GM19193 (cell line): Measurements from ENCODE around the gene SLC24A3.

Experiments
- POLR2A ChIP-seq: IDR thresholded peaks from 4 replicates; pipeline ENCODE4 v1.6.1; 2011; ENCODE audit not compliant: insufficient read depth, insufficient read length; ENCODE audit errors: extremely low read depth

Gene SLC24A3

DNA sequence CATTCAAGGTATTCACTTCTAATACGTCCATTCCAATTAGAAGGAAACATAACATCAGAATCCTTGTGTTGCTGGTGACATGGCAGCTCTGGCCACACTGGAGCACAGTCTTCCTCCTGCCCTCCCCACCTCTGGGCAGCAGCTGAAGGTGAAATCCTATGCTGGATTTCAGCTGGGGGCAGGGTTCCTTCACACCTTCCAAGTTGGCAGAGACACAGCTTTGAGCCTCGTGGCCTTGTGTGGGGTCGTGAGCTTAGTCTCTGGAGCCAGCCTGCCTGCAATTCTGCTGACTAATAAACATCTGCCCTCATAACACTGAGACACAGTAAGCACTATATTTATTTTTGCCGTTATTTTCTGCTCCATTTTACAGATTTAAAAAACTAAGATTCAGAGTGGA is 326.7 kb downstream of the SLC24A3 start:
- TF ChIP-seq POLR2A = no peak

DNA sequence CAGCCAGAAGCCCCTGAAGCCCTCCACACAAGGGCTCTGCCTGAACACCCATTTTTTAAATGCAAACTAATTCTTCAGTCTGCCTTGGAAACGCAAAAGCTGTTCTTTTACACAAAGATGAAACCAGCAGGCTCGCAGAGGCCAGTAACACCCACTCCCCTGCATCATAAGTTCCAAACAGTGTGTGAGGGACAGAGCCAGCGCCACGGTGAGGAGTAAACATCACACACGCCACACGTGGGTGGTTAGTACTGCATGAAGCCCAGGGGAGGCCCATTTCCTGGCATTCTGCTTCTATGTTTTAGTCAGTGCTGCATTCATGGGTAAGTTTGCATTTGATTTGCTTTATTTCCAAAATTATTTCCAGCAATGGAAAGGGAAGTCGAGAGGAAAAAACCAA is 327.9 kb downstream of the SLC24A3 start:
- no peak for TF ChIP-seq POLR2A

DNA sequence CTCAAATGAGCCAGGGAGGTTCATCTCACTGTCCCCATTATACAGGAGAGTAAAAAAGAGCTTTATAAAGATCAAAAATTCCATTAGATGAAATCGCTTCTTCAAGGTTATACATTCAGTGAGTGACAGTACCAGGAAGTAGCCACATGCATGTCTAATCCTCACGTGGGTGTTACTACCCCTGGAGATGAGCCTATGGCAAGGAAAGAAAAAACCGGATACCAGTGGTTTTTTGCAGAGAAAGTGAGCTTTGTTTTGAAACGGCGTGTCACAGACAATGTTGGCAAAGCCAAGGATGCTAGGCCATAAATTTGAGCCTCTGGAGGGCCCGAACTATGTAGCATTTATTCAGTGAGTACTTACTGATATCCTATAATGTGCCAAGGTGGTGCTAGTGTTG is 330.7 kb downstream of the SLC24A3 start:
- TF ChIP-seq POLR2A = no peak

DNA sequence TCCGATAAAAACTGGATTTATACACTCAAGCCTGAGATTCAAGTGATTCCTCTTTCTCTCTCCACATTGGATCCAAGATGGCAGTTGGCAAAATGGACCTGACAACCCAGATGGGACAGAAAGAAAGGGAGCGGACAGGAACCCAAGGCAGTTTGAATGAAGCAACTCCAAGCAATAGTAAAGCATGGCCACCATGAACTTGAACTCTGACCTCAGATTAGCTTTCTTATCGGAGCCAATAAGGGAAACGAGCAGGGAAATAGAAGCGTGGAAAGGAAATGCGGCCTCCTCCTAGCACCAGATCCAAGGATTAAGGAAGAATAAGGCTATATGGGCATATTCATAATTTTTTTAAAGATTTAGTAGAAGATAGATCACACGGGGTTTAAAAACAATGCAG is 332.2 kb downstream of the SLC24A3 start:
- TF ChIP-seq POLR2A = no peak

DNA sequence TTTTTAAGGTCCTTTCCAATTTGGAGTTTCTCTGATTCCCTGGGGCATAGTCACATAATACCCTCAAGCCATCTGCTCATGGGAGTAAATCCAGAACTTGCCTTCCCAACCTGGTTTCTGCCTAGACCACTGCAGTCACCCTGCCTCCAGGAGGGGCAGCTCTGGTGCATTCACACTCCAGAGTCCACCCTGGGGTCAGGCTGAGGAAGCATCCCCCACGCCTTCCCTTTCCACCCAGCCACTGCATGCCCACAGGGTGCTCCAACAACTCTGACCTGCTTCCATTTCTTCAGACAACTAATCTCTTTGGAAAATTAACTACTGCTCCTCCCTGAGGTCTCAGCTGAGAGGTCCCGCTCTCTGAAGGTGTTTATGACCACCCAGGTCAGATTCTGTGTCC is 334.2 kb downstream of the SLC24A3 start:
- no peak for TF ChIP-seq POLR2A

DNA sequence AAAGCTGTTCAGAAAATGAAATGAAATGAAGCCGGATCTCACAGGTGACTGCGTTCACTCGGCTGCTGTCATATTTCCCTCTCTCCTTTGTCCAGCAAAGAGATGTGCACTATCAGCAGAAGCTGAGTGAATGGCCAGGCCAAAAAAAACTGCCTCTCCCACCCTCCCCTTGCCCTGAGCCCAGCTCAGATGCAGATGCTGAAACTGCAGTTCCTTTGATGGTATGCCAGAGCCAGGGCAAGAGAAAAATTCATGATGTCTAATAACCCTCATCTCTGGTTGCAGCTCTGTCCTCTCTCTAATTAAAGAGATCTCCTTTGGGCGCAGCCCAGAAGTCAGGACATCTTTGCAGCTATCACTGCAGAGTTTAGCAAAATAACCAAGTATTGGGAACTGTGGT is 335.1 kb downstream of the SLC24A3 start:
- TF ChIP-seq POLR2A = no peak

DNA sequence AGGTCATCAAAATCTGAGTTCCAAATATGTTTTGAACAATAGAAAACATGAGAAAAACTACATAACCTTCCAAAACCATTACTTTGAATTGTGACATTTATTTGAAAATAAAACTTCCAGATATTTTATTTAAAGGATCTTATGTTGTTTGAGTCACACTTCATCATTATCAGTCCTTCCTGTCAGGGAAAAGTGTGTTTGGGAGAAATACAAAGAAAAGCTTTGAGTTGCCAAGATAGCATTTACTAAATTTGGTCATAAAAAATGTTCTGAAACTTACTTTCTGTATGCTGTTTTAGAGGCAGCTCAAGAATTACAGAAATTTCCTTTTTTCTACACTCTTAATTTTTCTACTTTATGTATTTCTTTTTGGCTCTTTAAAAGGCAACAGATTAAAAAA is 337.5 kb downstream of the SLC24A3 start:
- TF ChIP-seq POLR2A = no peak

DNA sequence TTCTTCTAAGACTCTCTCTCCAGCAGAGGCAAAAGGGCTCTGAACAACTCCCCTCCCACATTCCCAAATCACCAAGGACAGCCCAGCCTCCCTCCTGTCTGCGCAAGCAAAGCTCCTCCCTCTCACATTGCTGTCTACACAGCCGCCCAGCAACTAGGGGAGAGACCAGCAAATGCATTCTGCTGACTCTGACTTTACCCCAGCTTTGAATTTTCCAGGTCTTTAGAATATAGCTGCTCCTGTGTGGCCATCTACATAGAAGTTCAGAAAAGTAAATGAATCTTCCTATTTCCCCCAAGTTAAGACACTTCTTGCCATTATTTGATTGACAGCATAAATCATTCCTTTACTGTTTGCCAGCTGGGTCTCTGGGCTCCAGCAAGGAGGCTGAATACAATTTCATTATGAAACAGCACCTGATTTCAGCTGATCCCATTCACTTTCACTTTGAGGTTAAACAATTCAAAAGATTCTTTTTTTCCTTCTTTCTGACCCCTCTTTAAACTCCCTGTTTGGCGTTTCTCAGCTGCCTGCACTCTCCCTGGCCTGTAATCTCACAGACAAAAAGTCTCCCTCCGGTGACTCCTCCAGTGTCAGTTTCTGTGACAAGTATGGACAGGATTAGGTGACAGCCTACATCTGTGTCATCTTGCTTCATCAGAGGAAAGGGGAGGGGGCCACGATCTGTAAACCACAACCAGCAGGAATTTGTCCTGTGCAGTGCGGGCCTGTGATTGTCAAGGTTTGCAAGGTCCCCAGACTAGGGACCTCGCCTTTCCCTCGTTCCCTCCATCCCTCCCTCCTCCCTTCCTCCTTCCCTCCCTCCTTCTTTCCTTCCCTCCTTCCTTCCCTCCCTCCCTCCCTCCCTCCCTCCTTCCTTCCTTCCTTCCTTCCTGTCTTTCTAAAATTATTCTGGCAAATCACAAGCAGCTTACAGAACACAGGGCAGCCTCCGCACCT is 340.1 kb downstream of the SLC24A3 start:
- no peak for TF ChIP-seq POLR2A

DNA sequence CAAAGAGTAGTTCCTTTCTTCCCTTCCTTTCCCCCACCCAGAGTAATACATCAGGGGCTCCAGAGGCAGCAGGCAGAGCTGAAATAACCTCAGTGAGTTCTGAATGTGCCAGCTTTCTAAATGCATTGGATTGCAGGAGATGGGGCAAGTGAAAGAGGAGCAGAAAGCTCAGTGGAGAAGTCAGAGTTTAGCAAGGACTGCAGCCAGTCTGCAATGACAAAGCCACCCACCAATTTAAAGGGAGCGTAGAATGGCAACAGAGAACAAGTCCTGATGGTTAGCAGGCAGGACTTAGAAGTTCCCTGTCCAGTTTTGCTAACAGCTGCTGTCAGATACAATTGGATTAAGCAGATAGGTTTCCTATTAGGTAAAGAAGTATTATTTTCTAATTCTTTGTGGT is 342.2 kb downstream of the SLC24A3 start:
- no peak for TF ChIP-seq POLR2A

DNA sequence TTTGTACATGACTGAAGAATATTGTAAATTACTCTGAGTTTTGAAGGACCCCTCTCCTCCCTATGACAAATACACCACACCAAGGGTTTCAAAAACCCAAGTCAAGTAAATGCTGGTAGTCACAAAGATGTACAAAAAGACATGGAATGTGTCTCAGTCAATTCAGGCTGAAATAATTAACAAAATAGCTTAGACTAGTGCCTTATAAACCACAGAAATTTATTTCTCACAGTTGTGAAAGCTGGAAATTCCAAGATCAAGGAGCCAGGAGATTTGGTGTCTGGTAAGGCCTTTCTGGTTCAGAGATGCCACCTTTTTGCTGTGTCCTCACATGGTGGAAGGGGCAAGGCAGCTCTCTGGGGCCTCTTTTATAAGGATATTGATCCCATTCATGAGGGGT is 343.3 kb downstream of the SLC24A3 start:
- TF ChIP-seq POLR2A = no peak

DNA sequence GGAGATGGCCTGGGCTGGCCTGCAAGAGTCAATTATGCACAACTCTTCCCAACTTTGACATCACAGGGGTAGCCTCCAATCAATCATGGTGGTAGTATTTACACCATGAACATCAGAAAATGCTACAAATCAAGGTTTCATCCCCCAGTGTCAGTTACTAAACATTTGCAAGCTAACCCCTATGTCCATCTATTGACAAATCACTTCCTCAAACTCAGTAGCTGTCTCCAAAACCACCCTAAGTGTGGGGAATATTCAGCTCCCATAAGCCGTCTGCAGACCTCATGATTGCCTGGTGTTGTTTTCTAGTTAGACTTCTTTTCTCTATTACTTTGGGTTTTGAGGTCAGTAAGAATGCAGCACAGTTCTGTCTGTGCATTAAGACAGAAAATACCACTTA is 344.8 kb downstream of the SLC24A3 start:
- no peak for TF ChIP-seq POLR2A

DNA sequence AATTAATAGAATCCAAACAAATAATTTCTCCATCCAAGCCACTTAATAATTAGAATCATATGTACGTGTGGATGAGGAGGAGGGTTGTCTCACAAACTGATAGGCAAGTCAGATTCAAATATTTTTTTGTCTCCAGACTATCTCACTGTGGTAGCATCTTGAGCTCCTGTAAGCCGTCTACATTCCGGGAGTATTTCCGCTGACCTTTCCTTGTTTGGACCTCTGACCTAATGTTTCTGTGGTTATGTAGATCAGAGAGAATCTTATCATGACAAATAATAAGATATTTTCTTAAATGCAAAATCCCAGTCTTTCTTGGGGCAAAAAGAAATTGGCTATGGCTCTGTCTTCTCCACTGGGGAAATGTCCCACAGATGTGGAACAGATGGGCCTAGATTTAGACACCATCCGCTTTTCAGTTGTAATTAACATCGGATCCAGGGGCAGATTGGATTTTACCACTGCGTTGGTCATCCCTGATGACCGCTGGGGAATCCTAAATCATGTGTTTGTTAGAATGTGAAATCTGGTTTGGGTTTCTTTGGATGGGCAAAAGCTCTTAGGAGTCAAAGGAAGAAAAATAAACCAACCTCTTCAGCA is 348.5 kb downstream of the SLC24A3 start:
- TF ChIP-seq POLR2A = no peak

DNA sequence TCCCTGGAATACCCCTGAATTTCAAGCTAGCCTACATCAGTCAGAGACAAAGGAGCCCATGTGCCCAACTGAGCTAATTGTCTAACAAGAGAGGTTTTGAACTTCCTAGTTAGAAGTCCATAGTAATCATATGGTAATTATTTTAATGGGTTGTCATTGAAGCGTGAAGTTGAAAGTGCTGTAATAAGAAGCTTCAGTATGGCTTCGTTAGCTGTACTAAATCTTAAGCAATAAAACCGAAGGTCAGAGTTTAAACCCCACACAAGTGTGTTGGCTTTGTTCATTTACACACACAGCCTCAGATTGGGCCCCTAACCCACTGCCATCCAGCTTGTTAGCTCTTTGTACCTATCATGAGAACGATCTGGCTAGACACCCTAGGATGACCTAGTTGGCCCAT is 350.0 kb downstream of the SLC24A3 start:
- no peak for TF ChIP-seq POLR2A

DNA sequence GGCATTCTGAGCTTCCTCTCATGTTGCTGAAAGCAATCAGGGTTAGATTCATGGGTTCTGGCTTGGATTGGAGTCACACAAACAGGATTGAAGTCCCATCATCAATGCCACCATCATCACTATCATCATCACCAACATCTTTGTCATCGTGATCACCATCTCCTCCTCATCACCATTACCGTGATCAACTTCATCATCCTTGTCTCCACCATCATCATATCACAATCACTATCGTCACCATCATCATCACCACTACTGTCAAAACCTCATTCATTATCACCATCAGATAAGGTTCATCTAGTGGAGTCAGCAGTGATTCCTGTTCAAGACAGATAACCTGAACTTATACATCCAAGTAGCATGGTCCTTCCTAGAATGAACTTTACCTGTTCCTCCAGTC is 351.8 kb downstream of the SLC24A3 start:
- no peak for TF ChIP-seq POLR2A

DNA sequence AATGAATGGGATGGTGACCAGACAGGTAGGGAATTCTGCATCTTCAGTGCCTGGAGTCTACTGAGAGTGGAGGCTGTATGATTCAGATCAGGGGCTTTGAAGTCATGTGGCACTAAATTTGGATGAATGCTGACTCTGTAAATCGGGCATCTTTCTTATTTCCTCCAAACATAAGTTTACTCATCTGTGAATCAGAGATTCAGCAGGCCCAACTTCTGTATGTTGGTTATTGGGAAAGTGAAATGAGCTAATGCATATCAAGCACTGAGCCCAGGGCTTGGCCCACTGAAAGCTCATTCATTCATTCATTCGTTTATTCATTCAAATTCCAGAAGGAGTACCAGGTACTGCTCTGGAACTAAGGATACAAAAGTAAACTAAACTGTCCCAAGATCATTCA is 353.3 kb downstream of the SLC24A3 start:
- TF ChIP-seq POLR2A = no peak
